ENCODE measurements around the gene ASGR2. TPM values are rescaled to one million over a fixed set of nuclear protein-coding genes. Genes with fewer than 3 reads are reported as not detected.

Gene ASGR2
- total RNA-seq, 2 experiments from 2014 or later = not detected

DNA sequence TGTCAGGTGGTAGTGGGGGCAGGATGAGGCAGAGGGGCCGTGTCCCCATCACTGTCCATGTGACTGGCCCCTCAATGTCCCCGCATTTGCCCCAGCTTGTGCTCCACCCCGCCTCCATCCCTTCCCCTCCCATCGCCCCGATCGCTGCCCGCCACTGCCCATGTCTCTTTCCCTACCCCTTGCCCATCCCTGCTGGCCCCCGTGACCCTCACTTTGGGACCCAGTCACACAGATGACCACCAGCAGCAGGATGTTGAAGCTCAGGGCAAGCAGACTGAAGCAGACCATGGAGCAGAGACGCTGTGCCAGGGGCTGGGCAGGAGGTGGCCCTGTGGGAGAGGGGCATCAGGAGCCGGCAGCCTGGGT, 6.1 kb downstream of the ASGR2 start:
- H3K4me1 ChIP-seq (ENCODE audit: insufficient read depth, low read length, poor library complexity, severe bottlenecking) = no peaks in the 10 kb centered on the region
- intact Hi-C loops (cut with micrococcal nuclease; ENCODE audit: unreplicated experiment) = no loop called here
- POLR2A ChIA-PET = interaction anchor here (0.6 kb wide), 1 partner anchor 921 kb away, joined by 11 read pairs; no protein-coding TSS in a partner anchor
- H3K9me3 ChIP-seq (ENCODE audit: low read length) = no peaks in the 10 kb centered on the region
- CTCF ChIA-PET (ENCODE audit: unreplicated experiment) = no interaction called here
- no peak overlapping the region for H3K27ac ChIP-seq (ENCODE audit: low read depth, low read length, poor library complexity, severe bottlenecking)
- no peaks in the 10 kb centered on the region for H4K20me1 ChIP-seq (ENCODE audit: insufficient read depth, low read length)
- H2AFZ ChIP-seq (ENCODE audit: low read length) = no peak overlapping the region
- H3K9me2 ChIP-seq (ENCODE audit: insufficient read depth, low read length) = no peaks in the 10 kb centered on the region
- H3K4me2 ChIP-seq (ENCODE audit: low read length) = no peak overlapping the region
- no peaks in the 10 kb centered on the region for H3K79me2 ChIP-seq (ENCODE audit: insufficient read depth, low read depth, low read length)
- no peak for DNase-seq (ENCODE audit: low spot score)
- TF ChIP-seq, protein P1, sequence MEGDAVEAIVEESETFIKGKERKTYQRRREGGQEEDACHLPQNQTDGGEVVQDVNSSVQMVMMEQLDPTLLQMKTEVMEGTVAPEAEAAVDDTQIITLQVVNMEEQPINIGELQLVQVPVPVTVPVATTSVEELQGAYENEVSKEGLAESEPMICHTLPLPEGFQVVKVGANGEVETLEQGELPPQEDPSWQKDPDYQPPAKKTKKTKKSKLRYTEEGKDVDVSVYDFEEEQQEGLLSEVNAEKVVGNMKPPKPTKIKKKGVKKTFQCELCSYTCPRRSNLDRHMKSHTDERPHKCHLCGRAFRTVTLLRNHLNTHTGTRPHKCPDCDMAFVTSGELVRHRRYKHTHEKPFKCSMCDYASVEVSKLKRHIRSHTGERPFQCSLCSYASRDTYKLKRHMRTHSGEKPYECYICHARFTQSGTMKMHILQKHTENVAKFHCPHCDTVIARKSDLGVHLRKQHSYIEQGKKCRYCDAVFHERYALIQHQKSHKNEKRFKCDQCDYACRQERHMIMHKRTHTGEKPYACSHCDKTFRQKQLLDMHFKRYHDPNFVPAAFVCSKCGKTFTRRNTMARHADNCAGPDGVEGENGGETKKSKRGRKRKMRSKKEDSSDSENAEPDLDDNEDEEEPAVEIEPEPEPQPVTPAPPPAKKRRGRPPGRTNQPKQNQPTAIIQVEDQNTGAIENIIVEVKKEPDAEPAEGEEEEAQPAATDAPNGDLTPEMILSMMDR (conservative IDR thresholded peaks at IDR 0.05; ENCODE audit: low read length) = no peak
- no peak for TF ChIP-seq EZH2phosphoT487 (IDR thresholded peaks at IDR 0.05; ENCODE audit: borderline replicate concordance, low read depth, low read length)
- H3K36me3 ChIP-seq (ENCODE audit: insufficient read depth, low read length) = no peaks in the 10 kb centered on the region
- no peak overlapping the region for H3K4me3 ChIP-seq (ENCODE audit: low read depth, low read length, poor library complexity, severe bottlenecking)
- BruUV-seq (replicated peaks) = no TSS peak

DNA sequence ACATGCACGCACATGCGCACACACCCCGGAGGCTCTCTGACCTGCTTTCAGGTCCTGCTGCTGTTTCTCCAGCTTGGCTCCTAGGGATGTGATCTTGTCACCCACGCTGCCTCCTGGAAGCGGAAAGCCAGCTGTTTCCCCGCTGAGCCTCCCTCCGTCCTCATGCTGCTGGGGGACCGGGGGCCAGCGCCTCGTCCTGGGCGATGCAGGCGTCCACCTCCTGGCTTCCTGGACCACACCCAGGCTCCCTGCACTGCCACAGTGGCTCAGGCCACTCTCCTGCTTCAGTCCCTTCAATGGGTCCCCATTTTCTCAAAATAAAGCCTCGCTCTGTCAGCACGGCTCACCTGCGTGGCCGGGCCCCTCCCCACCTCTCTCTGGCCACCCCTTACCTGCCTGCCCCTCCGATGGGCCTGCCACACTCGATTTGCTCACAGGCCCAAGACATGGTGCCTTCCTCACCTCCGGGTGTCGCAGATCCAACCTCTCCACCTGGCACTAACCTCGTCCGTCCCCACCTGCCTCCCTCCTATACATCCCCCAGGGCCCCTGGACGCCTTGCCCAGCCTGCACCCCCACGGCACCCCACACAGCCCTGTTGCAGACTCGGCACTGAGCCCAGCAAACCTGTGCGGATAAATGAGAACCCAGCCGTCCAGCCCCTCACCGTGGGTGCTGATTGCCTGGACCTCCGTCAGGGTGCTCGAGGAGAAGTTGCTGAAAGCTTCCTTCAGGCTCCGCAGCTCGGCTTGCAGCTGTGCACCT, 6.6 kb downstream of the ASGR2 start:
- BruUV-seq (replicated peaks) = no TSS peak
- intact Hi-C loops (cut with micrococcal nuclease; ENCODE audit: unreplicated experiment) = no loop called here
- no peaks in the 10 kb centered on the region for H3K9me2 ChIP-seq (ENCODE audit: insufficient read depth, low read length)
- H3K9me3 ChIP-seq (ENCODE audit: low read length) = no peaks in the 10 kb centered on the region
- no peak overlapping the region for H3K27ac ChIP-seq (ENCODE audit: low read depth, low read length, poor library complexity, severe bottlenecking)
- H4K20me1 ChIP-seq (ENCODE audit: insufficient read depth, low read length) = no peaks in the 10 kb centered on the region
- no peak for DNase-seq (ENCODE audit: low spot score)
- POLR2A ChIA-PET = interaction anchor here (0.6 kb wide), 1 partner anchor 920 kb away, joined by 11 read pairs; no protein-coding TSS in a partner anchor
- CTCF ChIA-PET (ENCODE audit: unreplicated experiment) = no interaction called here
- H3K79me2 ChIP-seq (ENCODE audit: insufficient read depth, low read depth, low read length) = no peaks in the 10 kb centered on the region
- no peak for TF ChIP-seq EZH2phosphoT487 (IDR thresholded peaks at IDR 0.05; ENCODE audit: borderline replicate concordance, low read depth, low read length)
- TF ChIP-seq, protein P1 (conservative IDR thresholded peaks at IDR 0.05; ENCODE audit: low read length) = no peak
- no peak overlapping the region for H2AFZ ChIP-seq (ENCODE audit: low read length)
- H3K4me1 ChIP-seq (ENCODE audit: insufficient read depth, low read length, poor library complexity, severe bottlenecking) = no peaks in the 10 kb centered on the region
- no peak overlapping the region for H3K4me3 ChIP-seq (ENCODE audit: low read depth, low read length, poor library complexity, severe bottlenecking)
- no peak overlapping the region for H3K4me2 ChIP-seq (ENCODE audit: low read length)
- H3K36me3 ChIP-seq (ENCODE audit: insufficient read depth, low read length) = no peaks in the 10 kb centered on the region
